Measurements from ENCODE around the gene LSG1.
A peak's percentile ranks its signal among the peaks of the same experiment; 100 is the strongest.

LSG1 gene

DNA sequence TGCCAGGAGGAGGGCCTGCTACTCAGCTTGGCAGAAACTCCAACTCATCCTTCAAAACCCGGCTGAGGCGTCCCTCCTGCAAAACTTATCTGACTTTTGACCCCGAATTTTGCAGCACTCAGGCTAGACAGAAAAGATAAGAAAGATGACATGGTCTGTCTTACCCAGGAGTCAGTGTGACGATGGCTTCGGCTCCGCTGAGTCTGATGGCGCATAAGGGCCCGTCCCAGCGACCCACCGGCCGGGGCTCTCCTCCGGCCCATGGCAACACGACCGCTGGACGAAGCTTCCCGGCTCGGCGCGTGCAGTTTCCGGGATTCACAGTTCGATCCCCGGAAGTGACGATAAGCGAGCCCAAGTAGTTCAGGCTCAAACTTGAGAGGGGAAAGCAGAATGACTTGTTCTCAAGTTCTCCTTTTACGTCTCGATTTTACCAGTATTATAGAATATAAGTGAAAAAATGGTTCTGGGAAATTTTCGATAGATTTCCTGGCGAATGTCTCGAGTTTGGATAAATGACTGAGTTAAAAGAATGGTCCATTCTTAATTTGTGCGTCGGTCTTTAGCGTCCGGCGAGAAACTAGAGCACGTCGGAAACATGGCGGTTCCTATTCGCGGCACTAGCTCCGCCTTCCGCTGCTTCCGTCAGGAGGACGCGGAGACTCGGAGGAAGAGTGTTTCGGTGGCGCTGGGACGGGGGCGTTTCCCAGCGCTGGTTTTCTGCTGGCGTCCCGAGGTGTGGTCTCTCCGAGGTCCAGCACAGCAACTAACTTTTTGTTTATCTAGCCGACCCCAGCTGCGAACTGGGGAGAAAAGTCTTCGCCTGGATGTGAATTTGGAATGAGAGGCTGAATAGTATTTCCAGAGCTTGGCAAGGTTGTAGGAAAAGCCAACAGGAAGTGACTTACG is at the start of gene LSG1:
Gene LSG1, minus strand, starts transcription at position 292 of the 909 bp plus-strand sequence. Its CDS starts 29 bp downstream, at position 263.
- peak; percentile 59 to 76 for DNase-seq (ENCODE audit: low read depth in 2 of 2)

DNA sequence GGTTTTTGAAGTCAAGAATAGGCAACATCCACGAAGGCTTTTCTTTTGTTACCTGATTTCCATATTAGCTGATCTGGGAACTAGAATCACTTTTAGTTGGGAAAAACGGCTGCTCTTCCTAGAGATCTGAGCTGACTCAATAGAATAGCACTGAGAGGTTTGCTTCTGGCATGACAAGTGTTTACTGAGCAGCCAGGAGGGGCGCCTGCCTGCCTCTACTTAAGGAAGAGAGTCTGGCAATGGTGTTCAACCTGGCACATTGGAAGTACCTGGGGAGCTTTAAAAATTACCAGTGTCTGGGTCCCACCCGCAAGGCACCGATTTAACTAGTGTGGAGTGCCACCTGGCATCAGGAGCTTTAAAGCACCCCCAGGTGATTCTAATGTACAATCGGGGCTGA is 48.1 kb upstream of the LSG1 start:
- DNase-seq (ENCODE audit: low read depth in 2 of 2), result no peak

GRCh38 chr3:194718079-194718478 is 46.1 kb upstream of the LSG1 start:
- DNase-seq (ENCODE audit: low read depth in 2 of 2), result no peak

GRCh38 chr3:194715022-194715800 is 43.2 kb upstream of the LSG1 start:
- DNase-seq (ENCODE audit: low read depth in 2 of 2), result no peak

GRCh38 chr3:194714564-194714963 is 42.6 kb upstream of the LSG1 start:
- DNase-seq (ENCODE audit: low read depth in 2 of 2), result no peak

DNA sequence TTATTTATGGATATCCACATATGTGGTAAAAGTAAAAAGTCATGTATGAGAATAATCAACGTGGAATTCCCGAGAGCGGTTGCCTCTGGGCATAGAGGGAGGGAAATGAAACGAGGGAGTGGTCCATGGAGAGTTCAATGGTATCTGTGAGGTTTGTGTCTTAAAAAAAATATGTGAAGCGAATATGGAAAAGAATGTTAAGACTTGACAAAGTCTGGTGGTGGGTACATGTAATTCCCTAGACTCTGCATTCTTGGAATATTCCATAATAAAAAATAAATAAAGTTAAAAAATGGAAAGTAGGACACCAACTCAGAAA is 42.1 kb upstream of the LSG1 start:
- DNase-seq (ENCODE audit: low read depth in 2 of 2), result no peak

- DNase-seq (ENCODE audit: low read depth in 2 of 2), result no peak
Measured at GRCh38 chr3:194713299-194714136, 41.5 kb upstream of the LSG1 start.

DNA sequence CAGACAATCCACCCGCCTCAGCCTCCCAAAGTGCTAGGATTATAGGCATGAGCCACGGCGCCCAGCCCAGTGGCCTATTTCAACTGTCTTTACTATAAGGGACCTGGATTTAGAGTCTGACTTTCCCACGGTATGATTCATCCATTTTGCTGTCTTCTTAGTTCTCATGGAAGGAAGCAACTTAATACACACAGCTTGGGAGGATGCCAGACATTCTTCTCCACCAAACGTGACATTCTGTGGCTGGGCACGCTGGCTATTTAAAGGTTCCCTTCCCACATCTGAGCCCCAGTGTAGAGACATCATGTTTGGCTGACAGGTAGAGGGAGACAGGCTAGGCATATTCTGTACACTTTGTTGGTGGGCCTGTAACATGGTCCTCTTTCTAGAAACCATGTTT is 39.9 kb upstream of the LSG1 start:
- no peak for DNase-seq (ENCODE audit: low read depth in 2 of 2)

DNA sequence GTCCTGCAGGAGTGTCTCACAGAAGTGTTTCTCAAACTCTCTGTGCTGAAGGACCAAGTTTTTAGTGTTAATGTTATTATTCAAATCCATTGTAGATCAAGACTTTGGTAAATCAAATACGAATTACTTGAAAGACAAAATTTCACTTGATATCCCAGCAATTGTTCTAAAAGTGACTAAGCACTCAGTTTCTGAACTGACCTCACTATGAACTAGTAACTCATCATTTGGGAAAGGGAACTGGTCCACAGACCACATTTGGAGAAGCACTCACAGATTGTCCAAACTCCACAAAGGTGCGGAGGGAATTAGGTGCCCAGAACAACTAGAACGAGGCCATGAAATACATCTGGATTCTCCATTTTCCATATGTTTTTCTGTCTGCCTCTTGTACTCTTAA is 39.3 kb upstream of the LSG1 start:
- DNase-seq (ENCODE audit: low read depth in 2 of 2), result no peak

- no peak for DNase-seq (ENCODE audit: low read depth in 2 of 2)
Measured at GRCh38 chr3:194707147-194707540, 35.2 kb upstream of the LSG1 start.

DNA sequence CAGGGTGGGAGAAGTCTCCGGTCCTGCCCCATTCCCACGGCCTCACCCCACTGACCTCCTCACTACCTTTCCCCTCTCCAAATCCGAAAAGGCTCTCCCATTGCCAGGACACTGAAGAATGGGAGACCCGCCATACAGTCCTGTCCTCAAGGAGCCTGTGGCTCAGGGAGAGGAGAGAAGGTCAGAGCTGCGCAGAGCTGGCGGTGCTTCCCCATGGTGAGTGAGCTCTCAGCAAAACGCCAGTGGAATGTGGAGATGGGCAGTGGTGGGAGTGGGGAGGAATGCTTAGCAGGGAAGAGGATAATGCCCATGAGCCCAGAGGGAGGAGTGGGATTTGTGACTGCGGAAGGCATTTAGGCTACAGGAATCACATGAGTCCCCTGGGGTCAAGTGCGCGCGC is 33.8 kb upstream of the LSG1 start:
- DNase-seq (ENCODE audit: low read depth in 2 of 2), result no peak

DNA sequence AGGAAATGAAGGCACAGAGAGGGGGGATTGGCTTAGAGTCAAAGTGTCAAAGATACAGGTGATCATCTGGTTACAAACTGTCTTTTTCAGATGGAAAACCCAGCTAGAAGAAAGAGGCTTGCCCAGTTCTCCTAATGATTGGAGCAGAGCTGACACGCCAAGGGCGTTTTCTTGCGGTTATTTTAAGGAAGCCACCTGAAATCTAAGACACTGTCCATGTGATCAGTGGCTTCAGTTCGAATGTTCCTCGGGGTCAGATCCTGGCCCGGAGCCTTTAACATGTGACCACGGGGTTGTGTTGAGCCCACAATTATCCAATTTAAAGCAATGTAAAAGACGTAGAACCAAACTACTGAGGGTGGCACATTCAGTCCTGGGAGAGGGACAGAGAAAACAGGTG is 33.2 kb upstream of the LSG1 start:
- no peak for DNase-seq (ENCODE audit: low read depth in 2 of 2)

DNA sequence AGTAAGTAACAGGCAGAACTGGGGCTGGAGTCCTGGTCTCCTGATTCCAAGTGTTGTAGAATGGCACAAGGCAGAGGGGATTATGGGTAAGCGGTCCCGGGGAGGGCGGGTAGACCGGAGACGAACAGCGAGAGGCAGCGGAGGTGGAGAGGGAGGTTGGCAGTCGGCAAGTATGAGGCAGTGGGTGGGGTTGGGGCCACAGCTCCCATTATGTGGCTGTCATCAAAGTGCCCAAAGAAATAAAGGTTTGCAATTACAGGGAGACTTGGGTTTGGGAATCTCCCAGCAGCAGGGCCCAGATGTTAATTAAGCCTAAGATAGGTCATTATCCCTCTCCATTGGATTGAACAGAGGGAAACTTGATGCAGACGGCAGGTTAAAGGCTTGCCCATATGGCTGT is 30.6 kb upstream of the LSG1 start:
- DNase-seq (ENCODE audit: low read depth in 2 of 2), result no peak

GRCh38 chr3:194696702-194697101 is 24.7 kb upstream of the LSG1 start:
- no peak for DNase-seq (ENCODE audit: low read depth in 2 of 2)

GRCh38 chr3:194691481-194692283 is 19.7 kb upstream of the LSG1 start:
- DNase-seq (ENCODE audit: low read depth in 2 of 2), result no peak

- DNase-seq (ENCODE audit: low read depth in 2 of 2), result no peak
Measured at GRCh38 chr3:194690501-194691372, 18.7 kb upstream of the LSG1 start.

GRCh38 chr3:194689493-194689944 is 17.5 kb upstream of the LSG1 start:
- no peak for DNase-seq (ENCODE audit: low read depth in 2 of 2)

DNA sequence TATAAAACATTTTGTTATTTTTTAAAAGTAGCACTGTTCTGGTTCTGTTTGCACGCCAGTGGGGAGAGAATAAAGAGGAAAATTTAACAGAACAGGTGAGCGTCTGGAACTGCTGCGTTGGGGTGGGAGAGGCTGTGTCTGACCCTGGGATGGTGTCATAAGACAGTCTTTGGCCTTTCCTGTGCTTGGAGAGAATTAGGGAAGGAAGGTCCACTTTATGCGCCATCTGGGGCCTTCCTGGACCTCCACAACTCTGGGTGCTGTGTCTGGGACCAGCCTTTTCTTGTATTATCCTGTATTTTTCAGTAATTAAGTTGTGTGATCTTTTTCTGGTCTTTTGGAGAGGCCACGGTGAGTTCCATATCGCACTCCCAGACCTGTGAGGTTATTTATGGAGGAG is 17.0 kb upstream of the LSG1 start:
- no peak for DNase-seq (ENCODE audit: low read depth in 2 of 2)

DNA sequence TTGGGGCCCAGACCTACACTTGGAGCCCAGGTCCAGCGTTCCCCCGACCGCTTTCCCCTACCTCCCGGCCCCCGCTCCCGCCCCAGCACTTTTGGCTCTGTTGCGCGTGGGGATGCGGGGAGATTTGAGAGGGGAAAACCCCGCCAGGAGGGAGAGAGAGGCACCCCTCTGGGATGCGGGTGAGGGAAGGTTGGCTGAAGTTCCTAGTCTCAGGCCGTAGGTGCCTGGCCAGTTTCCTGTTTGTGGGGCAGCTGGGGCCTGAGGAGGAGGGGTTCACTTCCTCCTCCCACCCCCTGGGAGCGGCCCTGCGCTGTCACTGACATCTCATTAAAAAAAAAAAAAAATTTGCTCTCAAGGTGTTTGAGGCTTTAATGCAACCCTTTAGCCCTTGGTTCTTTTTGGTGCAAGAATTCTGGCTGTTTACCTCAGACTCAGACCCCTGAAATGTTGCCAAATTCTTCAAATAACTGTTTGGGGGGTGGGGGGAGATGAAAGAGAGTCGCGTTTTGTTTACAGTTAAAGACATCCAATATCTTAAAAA is 16.3 kb upstream of the LSG1 start:
- DNase-seq (ENCODE audit: low read depth in 2 of 2), result no peak

DNA sequence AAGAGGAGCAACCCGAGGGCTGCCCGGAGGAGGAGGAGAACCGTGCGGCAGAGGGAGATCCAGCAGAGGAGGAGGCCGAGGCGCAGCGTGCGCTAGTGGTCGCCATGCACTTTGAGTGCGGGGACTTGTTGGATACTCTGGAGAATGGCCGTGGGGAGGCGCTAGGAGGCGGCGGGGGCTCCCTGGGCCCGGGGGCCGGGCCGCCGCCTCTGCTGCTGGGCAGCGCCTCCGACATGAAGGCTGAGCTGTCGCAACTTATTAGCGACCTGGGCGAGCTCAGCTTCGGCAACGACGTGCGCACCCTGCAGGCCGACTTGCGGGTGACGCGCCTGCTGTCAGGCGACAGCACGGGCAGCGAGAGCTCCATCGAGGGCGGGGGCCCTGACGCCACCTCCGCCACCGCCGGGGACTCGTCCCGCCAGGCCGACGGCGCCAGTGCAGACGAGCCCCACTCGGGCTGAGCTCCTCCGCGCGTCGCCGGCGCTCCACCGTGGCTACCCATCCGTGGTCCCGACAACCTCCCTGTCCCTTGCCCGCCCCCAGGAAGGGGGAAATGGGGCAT is 15.7 kb upstream of the LSG1 start:
- DNase-seq (ENCODE audit: low read depth in 2 of 2), result peak in 1 of 2 donors; percentile 62
